Measurements from ENCODE around the gene DYNLT1. TPM values are rescaled to one million over a fixed set of nuclear protein-coding genes. Genes with fewer than 3 reads are reported as not detected.

The DYNLT1 gene
- total and polyA plus RNA-seq, 2 of the 4 experiments (the other 2 are of a cell fraction), result 235 to 349 TPM

DNA sequence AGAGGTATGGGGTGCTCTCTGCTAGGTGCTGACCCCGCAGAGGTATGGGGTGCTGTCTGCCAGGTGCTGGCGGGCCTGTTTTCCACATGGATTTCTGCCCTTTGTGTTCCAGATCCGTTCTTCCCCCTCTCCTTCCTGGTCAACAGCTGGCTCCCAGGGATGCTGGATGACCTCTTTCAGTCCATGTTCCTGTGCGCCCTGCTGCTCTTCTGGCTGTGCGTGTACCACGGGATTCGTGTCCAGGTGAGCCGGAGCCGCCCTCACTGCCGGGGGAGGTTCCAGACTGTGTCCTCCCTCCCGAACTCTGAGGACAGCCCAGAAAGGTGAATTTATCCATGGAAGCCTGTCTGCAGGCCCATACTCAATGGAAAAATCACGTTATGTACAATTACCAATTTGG lies 36.3 kb downstream of the DYNLT1 start:
- ChIA-PET CTCF (no interaction called here), POLR2A (ENCODE audit: unreplicated experiment) (no interaction called here)
- no peak for DNase-seq
- ATAC-seq (ENCODE audit: low read depth), result no peak
- Histone ChIP-seq H2BK20ac (ENCODE audit: low read depth, low read length) (no peak overlapping the region), H2BK15ac (ENCODE audit: low read depth, low read length) (no peak overlapping the region), H2AFZ (replicated peaks; ENCODE audit: low read length, poor library complexity) (peak overlapping the region; percentile 44), H3K36me3 (ENCODE audit: control insufficient read depth, insufficient read depth, low read length) (peaks cover 45% of the 10 kb centered on the region), H3K27me3 (ENCODE audit: control insufficient read depth, insufficient read depth, low read length) (no peaks in the 10 kb centered on the region), H3K9me1 (ENCODE audit: insufficient read depth, low read length) (no peaks in the 10 kb centered on the region; the same call in none of the 2 replicates), H3K23ac (ENCODE audit: low read depth, low read length) (no peak overlapping the region), H2AK9ac (replicated peaks; ENCODE audit: low read depth, low read length, poor library complexity) (peak overlapping the region; percentile 63), H3K18ac (ENCODE audit: low read depth, low read length) (no peak overlapping the region), H4K8ac (ENCODE audit: low read depth in 2 of 2, low read length in 2 of 2) (no peak overlapping the region), H4K20me1 (ENCODE audit: insufficient read depth, low read length) (0 out of 2 replicates have a peak, but pooled peaks cover 5% of the 10 kb centered on the region), H2BK5ac (ENCODE audit: low read depth, low read length, poor library complexity, severe bottlenecking) (no peak overlapping the region), H3K4me1 (ENCODE audit: control insufficient read depth, insufficient read depth, low read length) (no peaks in the 10 kb centered on the region), H2AK5ac (ENCODE audit: low read depth, low read length) (no peak overlapping the region), H3K4me2 (ENCODE audit: low read depth, low read length) (no peak overlapping the region), H3K4ac (ENCODE audit: low read depth, low read length) (no peak overlapping the region), H3K4me3 (ENCODE audit: insufficient read depth, low read depth, low read length) (no peak overlapping the region), H3K9ac (ENCODE audit: low read depth, low read length) (no peak overlapping the region), H3K56ac (ENCODE audit: extremely low read depth, insufficient read depth, low read length) (no peak overlapping the region), H4K91ac (ENCODE audit: insufficient read depth, low read depth, low read length) (no peak overlapping the region), H4K5ac (ENCODE audit: low read depth, low read length) (no peak overlapping the region), H3K14ac (replicated peaks; ENCODE audit: low read depth, low read length) (no peak overlapping the region), H3K9me3 (ENCODE audit: control insufficient read depth, insufficient read depth, low read length) (no peaks in the 10 kb centered on the region), H2BK120ac (ENCODE audit: low read depth, low read length) (no peak overlapping the region), H3K79me1 (ENCODE audit: low read depth in 1 of 2, low read length in 2 of 2) (peaks cover 7 to 37% of the 10 kb centered on the region in 2 experiments; a peak in 3 of 4 replicates), H3K27ac (ENCODE audit: insufficient read depth, low read length) (no peak overlapping the region)
- in situ Hi-C loops (cut with MboI; ENCODE audit: low sequenced_read_pairs), result no loop called here
- no peak for TF ChIP-seq FOS (IDR thresholded peaks at IDR 0.05; ENCODE audit: low read depth, low read length)
- no peak for TF ChIP-seq CHD1 (IDR thresholded peaks at IDR 0.05; ENCODE audit: low read depth, low read length)
- no peak for TF ChIP-seq POLR2A (IDR thresholded peaks at IDR 0.05; ENCODE audit: low read depth, low read length)
- TF ChIP-seq, protein P1, sequence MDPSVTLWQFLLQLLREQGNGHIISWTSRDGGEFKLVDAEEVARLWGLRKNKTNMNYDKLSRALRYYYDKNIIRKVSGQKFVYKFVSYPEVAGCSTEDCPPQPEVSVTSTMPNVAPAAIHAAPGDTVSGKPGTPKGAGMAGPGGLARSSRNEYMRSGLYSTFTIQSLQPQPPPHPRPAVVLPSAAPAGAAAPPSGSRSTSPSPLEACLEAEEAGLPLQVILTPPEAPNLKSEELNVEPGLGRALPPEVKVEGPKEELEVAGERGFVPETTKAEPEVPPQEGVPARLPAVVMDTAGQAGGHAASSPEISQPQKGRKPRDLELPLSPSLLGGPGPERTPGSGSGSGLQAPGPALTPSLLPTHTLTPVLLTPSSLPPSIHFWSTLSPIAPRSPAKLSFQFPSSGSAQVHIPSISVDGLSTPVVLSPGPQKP (IDR thresholded peaks at IDR 0.05; ENCODE audit: borderline replicate concordance, low read depth, low read length), result no peak
- TF ChIP-seq, protein P2, sequence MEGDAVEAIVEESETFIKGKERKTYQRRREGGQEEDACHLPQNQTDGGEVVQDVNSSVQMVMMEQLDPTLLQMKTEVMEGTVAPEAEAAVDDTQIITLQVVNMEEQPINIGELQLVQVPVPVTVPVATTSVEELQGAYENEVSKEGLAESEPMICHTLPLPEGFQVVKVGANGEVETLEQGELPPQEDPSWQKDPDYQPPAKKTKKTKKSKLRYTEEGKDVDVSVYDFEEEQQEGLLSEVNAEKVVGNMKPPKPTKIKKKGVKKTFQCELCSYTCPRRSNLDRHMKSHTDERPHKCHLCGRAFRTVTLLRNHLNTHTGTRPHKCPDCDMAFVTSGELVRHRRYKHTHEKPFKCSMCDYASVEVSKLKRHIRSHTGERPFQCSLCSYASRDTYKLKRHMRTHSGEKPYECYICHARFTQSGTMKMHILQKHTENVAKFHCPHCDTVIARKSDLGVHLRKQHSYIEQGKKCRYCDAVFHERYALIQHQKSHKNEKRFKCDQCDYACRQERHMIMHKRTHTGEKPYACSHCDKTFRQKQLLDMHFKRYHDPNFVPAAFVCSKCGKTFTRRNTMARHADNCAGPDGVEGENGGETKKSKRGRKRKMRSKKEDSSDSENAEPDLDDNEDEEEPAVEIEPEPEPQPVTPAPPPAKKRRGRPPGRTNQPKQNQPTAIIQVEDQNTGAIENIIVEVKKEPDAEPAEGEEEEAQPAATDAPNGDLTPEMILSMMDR (conservative IDR thresholded peaks at IDR 0.05; ENCODE audit: low read depth, low read length), result no peak
- TF ChIP-seq MXI1 (IDR thresholded peaks at IDR 0.05; ENCODE audit: borderline replicate concordance, low read depth, low read length), result no peak
- no peak for TF ChIP-seq SMC3 (IDR thresholded peaks at IDR 0.05; ENCODE audit: low read depth, low read length)
- TF ChIP-seq BHLHE40 (IDR thresholded peaks at IDR 0.05; ENCODE audit: low read depth, low read length), result no peak
- no peak for TF ChIP-seq MAFK (IDR thresholded peaks at IDR 0.05; ENCODE audit: low read depth, low read length)
- dilution Hi-C loops (cut with HindIII; ENCODE audit: low sequenced_read_pairs, unreplicated experiment), result no loop called here
- WGBS, 2 experiments (ENCODE audit: extremely low coverage in 2 of 2, insufficient read length in 1 of 2), result 100% methylated on average over 7 of the region's 12 CpGs; no CpG with 5 or more reads in 1 of the 2 experiments
- intact Hi-C loops (cut with micrococcal nuclease), result no loop called here
- no TSS peak for BruUV-seq (replicated peaks)

Data from IMR-90 (cell line).